ENCODE results near the gene DMRTB1. TPM values are rescaled to one million over a fixed set of nuclear protein-coding genes. Genes with fewer than 3 reads are reported as not detected.

DMRTB1 gene
- total RNA-seq, 1 donor from 2014 or later: not detected

GRCh38 chr1:53513846-53514245 is 54.6 kb downstream of the DMRTB1 start:
- no peaks in the 10 kb centered on the region for H3K36me3 ChIP-seq
- H3K9me3 ChIP-seq (ENCODE audit: low read depth): no peaks in the 10 kb centered on the region
- H3K79me2 ChIP-seq (ENCODE audit: low read depth): no peaks in the 10 kb centered on the region
- no peak overlapping the region for H3K27ac ChIP-seq
- peaks cover 22% of the 10 kb centered on the region for H3K4me1 ChIP-seq
- no peak for TF ChIP-seq EZH2 (IDR thresholded peaks at IDR 0.05)
- no peak for TF ChIP-seq CTCF (IDR thresholded peaks at IDR 0.05)
- TF ChIP-seq EZH2phosphoT487 (IDR thresholded peaks at IDR 0.05): no peak
- H3K36me3 Mint-ChIP-seq: no peaks in the 10 kb centered on the region
- no peaks in the 10 kb centered on the region for H4K20me1 ChIP-seq (ENCODE audit: low read depth)
- no peak for DNase-seq (ENCODE audit: low spot score)
- no peaks in the 10 kb centered on the region for H3K27me3 ChIP-seq
- no peaks in the 10 kb centered on the region for H3K9me3 Mint-ChIP-seq
- H2AFZ ChIP-seq (replicated peaks): no peak overlapping the region
- no peak overlapping the region for H3K4me2 ChIP-seq
- peaks cover 8% of the 10 kb centered on the region for H3K27me3 Mint-ChIP-seq (ENCODE audit: insufficient read depth, low read depth)
- peaks cover 55% of the 10 kb centered on the region for H3K4me1 Mint-ChIP-seq
- H3K9ac ChIP-seq: no peak overlapping the region
- H3K27ac Mint-ChIP-seq: peak overlapping the region; percentile 66
- H3K4me3 Mint-ChIP-seq: no peak overlapping the region
- H3K4me3 ChIP-seq: no peak overlapping the region
- no peaks in the 10 kb centered on the region for H3F3A ChIP-seq (ENCODE audit: low read depth)

GRCh38 chr1:53514436-53514835 is 55.2 kb downstream of the DMRTB1 start:
- DNase-seq (ENCODE audit: low spot score): no peak
- no peaks in the 10 kb centered on the region for H3K27me3 ChIP-seq
- no peak overlapping the region for H3K4me3 Mint-ChIP-seq
- no peaks in the 10 kb centered on the region for H3K9me3 Mint-ChIP-seq
- no peak overlapping the region for H3K27ac ChIP-seq
- TF ChIP-seq EZH2phosphoT487 (IDR thresholded peaks at IDR 0.05) (no peak), CTCF (IDR thresholded peaks at IDR 0.05) (no peak), EZH2 (IDR thresholded peaks at IDR 0.05) (no peak)
- H3K36me3 Mint-ChIP-seq: no peaks in the 10 kb centered on the region
- peaks cover 55% of the 10 kb centered on the region for H3K4me1 Mint-ChIP-seq
- H3K4me1 ChIP-seq: peaks cover 23% of the 10 kb centered on the region
- no peaks in the 10 kb centered on the region for H3K36me3 ChIP-seq
- H3K4me3 ChIP-seq: no peak overlapping the region
- H2AFZ ChIP-seq (replicated peaks): no peak overlapping the region
- H3K27me3 Mint-ChIP-seq (ENCODE audit: insufficient read depth, low read depth): peaks cover 7% of the 10 kb centered on the region
- no peak overlapping the region for H3K9ac ChIP-seq
- no peaks in the 10 kb centered on the region for H3K9me3 ChIP-seq (ENCODE audit: low read depth)
- peak overlapping the region; percentile 72 for H3K27ac Mint-ChIP-seq
- no peaks in the 10 kb centered on the region for H3K79me2 ChIP-seq (ENCODE audit: low read depth)
- no peak overlapping the region for H3K4me2 ChIP-seq
- H4K20me1 ChIP-seq (ENCODE audit: low read depth): no peaks in the 10 kb centered on the region
- H3F3A ChIP-seq (ENCODE audit: low read depth): no peaks in the 10 kb centered on the region

- Mint-ChIP-seq H3K36me3 (no peaks in the 10 kb centered on the region), H3K9me3 (no peaks in the 10 kb centered on the region), H3K27ac (peak overlapping the region; percentile 92), H3K4me3 (peak overlapping the region; percentile 48), H3K4me1 (peaks cover 47% of the 10 kb centered on the region), H3K27me3 (ENCODE audit: insufficient read depth, low read depth) (peaks cover 7% of the 10 kb centered on the region)
- no peaks in the 10 kb centered on the region for H3K36me3 ChIP-seq
- H3K4me3 ChIP-seq: no peak overlapping the region
- no peaks in the 10 kb centered on the region for H3F3A ChIP-seq (ENCODE audit: low read depth)
- DNase-seq (ENCODE audit: low spot score): no peak
- no peak overlapping the region for H3K9ac ChIP-seq
- H3K79me2 ChIP-seq (ENCODE audit: low read depth): no peaks in the 10 kb centered on the region
- H4K20me1 ChIP-seq (ENCODE audit: low read depth): no peaks in the 10 kb centered on the region
- H3K9me3 ChIP-seq (ENCODE audit: low read depth): no peaks in the 10 kb centered on the region
- H3K27me3 ChIP-seq: no peaks in the 10 kb centered on the region
- H2AFZ ChIP-seq (replicated peaks): no peak overlapping the region
- peaks cover 23% of the 10 kb centered on the region for H3K4me1 ChIP-seq
- no peak overlapping the region for H3K4me2 ChIP-seq
- H3K27ac ChIP-seq: no peak overlapping the region
- TF ChIP-seq EZH2phosphoT487 (IDR thresholded peaks at IDR 0.05) (no peak), EZH2 (IDR thresholded peaks at IDR 0.05) (no peak)
These were observed 57.0 kb downstream of the DMRTB1 start for GRCh38 chr1:53516181-53516580.

Other genes with a start within 250 kb of the DMRTB1 start
- gene CZIB, start 238.8 kb upstream of the DMRTB1 start, total RNA-seq (ENCODE audit: low replicate concordance): 74.0 and 115 TPM in 2 replicates
- gene MAGOH, start 220.9 kb upstream of the DMRTB1 start, total RNA-seq (ENCODE audit: low replicate concordance): 61.4 and 109 TPM in 2 replicates
- 15.6 and 25.7 TPM in 2 replicates for gene LRP8, start 131.3 kb upstream of the DMRTB1 start, total RNA-seq (ENCODE audit: low replicate concordance)

All from neural progenitor cell (in vitro differentiated cells).